ENCODE measurements around the gene DMC1. TPM values are rescaled to one million over a fixed set of nuclear protein-coding genes. Genes with fewer than 3 reads are reported as not detected.

DMC1 gene
- total RNA-seq, 6 experiments from 2014 or later: 0.55 TPM; not detected in 5

- Histone ChIP-seq H3K27me3 (no peaks in the 10 kb centered on the region), H3K9me3 (no peaks in the 10 kb centered on the region), H3K4me1 (peaks cover 0 to 4% (median 0%) of the 10 kb centered on the region in 4 donors), H3K36me3 (no peaks in the 10 kb centered on the region), H3K27ac (no peak overlapping the region), H3K4me3 (peak overlapping the region; percentile 43 to 60 (median 57))
- peak in 2 of 3 donors; percentile 21 to 48 for DNase-seq
- WGBS (ENCODE audit: insufficient coverage, low coverage, low lambda C conversion rate, missing lambda C conversion rate): 49% methylated on average over 19 of the region's 32 CpGs
- TF ChIP-seq, protein P1, sequence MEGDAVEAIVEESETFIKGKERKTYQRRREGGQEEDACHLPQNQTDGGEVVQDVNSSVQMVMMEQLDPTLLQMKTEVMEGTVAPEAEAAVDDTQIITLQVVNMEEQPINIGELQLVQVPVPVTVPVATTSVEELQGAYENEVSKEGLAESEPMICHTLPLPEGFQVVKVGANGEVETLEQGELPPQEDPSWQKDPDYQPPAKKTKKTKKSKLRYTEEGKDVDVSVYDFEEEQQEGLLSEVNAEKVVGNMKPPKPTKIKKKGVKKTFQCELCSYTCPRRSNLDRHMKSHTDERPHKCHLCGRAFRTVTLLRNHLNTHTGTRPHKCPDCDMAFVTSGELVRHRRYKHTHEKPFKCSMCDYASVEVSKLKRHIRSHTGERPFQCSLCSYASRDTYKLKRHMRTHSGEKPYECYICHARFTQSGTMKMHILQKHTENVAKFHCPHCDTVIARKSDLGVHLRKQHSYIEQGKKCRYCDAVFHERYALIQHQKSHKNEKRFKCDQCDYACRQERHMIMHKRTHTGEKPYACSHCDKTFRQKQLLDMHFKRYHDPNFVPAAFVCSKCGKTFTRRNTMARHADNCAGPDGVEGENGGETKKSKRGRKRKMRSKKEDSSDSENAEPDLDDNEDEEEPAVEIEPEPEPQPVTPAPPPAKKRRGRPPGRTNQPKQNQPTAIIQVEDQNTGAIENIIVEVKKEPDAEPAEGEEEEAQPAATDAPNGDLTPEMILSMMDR (IDR thresholded peaks at IDR 0.05): no peak
- no peak for TF ChIP-seq POLR2A (IDR thresholded peaks at IDR 0.05)
- ATAC-seq: peak in 1 of 4 donors; percentile 2
- intact Hi-C loops (cut with DNase I): no loop called here
Observed at GRCh38 chr22:38569181-38569971, 607 bp downstream of the DMC1 start.

- no peaks in the 10 kb centered on the region for H3K27me3 ChIP-seq
- no peak for TF ChIP-seq POLR2A (IDR thresholded peaks at IDR 0.05)
- TF ChIP-seq, protein P1 (IDR thresholded peaks at IDR 0.05): no peak
- DNase-seq: no peak
- no peak overlapping the region for H3K4me3 ChIP-seq
- intact Hi-C loops (cut with DNase I): no loop called here
- no peaks in the 10 kb centered on the region for H3K36me3 ChIP-seq
- peaks cover 0 to 4% (median 0%) of the 10 kb centered on the region in 4 donors for H3K4me1 ChIP-seq
- ATAC-seq: no peak
- H3K9me3 ChIP-seq: no peaks in the 10 kb centered on the region
- WGBS (ENCODE audit: insufficient coverage, low coverage, low lambda C conversion rate, missing lambda C conversion rate): 61% methylated on average over 7 of the region's 7 CpGs
- no peak overlapping the region for H3K27ac ChIP-seq
Observed at GRCh38 chr22:38567531-38568285, 2.3 kb downstream of the DMC1 start.

GRCh38 chr22:38566726-38567504, 3.1 kb downstream of the DMC1 start:
- TF ChIP-seq POLR2A (IDR thresholded peaks at IDR 0.05): no peak
- TF ChIP-seq, protein P1 (IDR thresholded peaks at IDR 0.05): no peak
- Histone ChIP-seq H3K9me3 (no peaks in the 10 kb centered on the region), H3K4me1 (peaks cover 0 to 4% (median 0%) of the 10 kb centered on the region in 4 donors), H3K4me3 (no peak overlapping the region), H3K36me3 (no peaks in the 10 kb centered on the region), H3K27me3 (no peaks in the 10 kb centered on the region), H3K27ac (no peak overlapping the region)
- intact Hi-C loops (cut with DNase I): no loop called here
- DNase-seq: no peak
- no peak for ATAC-seq
- WGBS (ENCODE audit: insufficient coverage, low coverage, low lambda C conversion rate, missing lambda C conversion rate): 67% methylated on average over 3 of the region's 3 CpGs

DNA sequence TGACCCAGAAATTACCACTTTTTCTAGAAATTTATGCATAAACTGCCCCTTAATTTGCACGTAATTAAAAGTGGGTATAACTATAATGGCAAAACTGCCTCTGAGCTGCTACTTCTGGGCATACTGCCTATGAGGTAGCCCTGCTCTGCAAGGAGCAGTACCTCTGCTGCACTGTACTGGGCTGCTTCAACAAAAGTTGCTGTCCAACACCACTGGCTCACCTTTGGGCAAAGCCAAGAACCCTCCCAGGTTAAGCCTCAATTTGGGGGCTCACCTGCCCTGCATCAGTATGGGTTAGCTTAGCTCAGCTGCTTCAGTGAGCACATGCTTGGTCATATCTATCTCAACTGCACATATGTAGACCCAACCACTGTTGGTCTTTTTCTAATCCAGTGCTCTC, 4.5 kb downstream of the DMC1 start:
- 80% methylated on average over 1 of the region's 1 CpG for WGBS (ENCODE audit: insufficient coverage, low coverage, low lambda C conversion rate, missing lambda C conversion rate)
- Histone ChIP-seq H3K27ac (no peak overlapping the region), H3K36me3 (no peaks in the 10 kb centered on the region), H3K4me3 (no peak overlapping the region), H3K4me1 (peaks cover 0 to 4% (median 0%) of the 10 kb centered on the region in 4 donors), H3K27me3 (no peaks in the 10 kb centered on the region), H3K9me3 (no peaks in the 10 kb centered on the region)
- TF ChIP-seq, protein P1 (IDR thresholded peaks at IDR 0.05): no peak
- no peak for TF ChIP-seq POLR2A (IDR thresholded peaks at IDR 0.05)
- ATAC-seq: no peak
- intact Hi-C loops (cut with DNase I): no loop called here
- DNase-seq: no peak
